Ascending aorta (tissue), 2 donors: ENCODE results near the gene ZCWPW1. TPM values are rescaled to one million over a fixed set of nuclear protein-coding genes. Genes with fewer than 3 reads are reported as not detected.

ENCODE experiments used
- DNase-seq, 2 donors: peaks; one replicate each; pipeline ENCODE4 v3.0.0-alpha.2; 2019; ENCODE audit warnings: low spot score in 2 of 2
- H3K27ac ChIP-seq, 2 donors: fragments of 200-600 bp; sonication (generic); one replicate each; pipeline ENCODE4 v1.5.1; 2016 to 2017; ENCODE audit warnings: mild to moderate bottlenecking in 1 of 2
- H3K27me3 ChIP-seq: fragments of 200-600 bp; sonication (generic); one replicate; pipeline ENCODE4 v1.5.1; 2017
- H3K36me3 ChIP-seq, 2 donors: fragments of 200-600 bp; sonication (generic); one replicate each; pipeline ENCODE4 v1.5.1; 2016
- H3K4me1 ChIP-seq, 2 donors: fragments of 200-600 bp; sonication (generic); one replicate each; pipeline ENCODE4 v1.5.1; 2016 to 2017; ENCODE audit warnings: mild to moderate bottlenecking in 1 of 2
- H3K4me3 ChIP-seq, 2 donors: fragments of 200-600 bp; sonication (generic); one replicate each; pipeline ENCODE4 v1.5.1; 2016 to 2017; ENCODE audit warnings: mild to moderate bottlenecking in 1 of 2
- H3K9me3 ChIP-seq, 2 donors: fragments of 200-600 bp; sonication (generic); one replicate each; pipeline ENCODE4 v1.5.1; 2016
- CTCF ChIP-seq, 3 experiments: fragments of 200-600 bp in 2 of 3; fragments of 450-650 bp in 1 of 3; sonication (generic) in 2 of 3; IDR thresholded peaks; one replicate each; pipeline ENCODE4 v1.5.1; 2016 to 2019; ENCODE audit warnings: antibody characterized with exemption in 3 of 3, mild to moderate bottlenecking in 1 of 3, moderate library complexity in 1 of 3
- intact Hi-C: fragments of 100-400 bp; cut with DNase I; formaldehyde crosslinking; loops from one replicate; pipeline ENCODE4 v1.15.1; 2023
- total RNA-seq: library from RNA; depleted of rRNA; stranded (reverse); fragments of >200 nt; gene quantifications from one replicate; pipeline ENCODE4 v1.1.0, GENCODE V29; 2016

The ZCWPW1 gene
- total RNA-seq, 1 donor from 2014 or later: not detected

GRCh38 chr7:100430493-100431285, 2.2 kb upstream of the ZCWPW1 start:
- intact Hi-C loops: loop anchor here (10.0 kb wide), 1 partner anchor 814 kb away; the partner anchor contains the start of gene FIS1

GRCh38 chr7:100429637-100430492, 1.4 kb upstream of the ZCWPW1 start, which contains the start of gene MEPCE:
MEPCE (plus strand) TSS chr7:100429831; CDS start chr7:100430019, 188 bp downstream.
- Histone ChIP-seq H3K36me3 (peaks cover 11 to 24% of the 10 kb centered on the region in 2 donors), H3K27ac (peak within 1 kb of the TSS; percentile 99 to 100), H3K9me3 (no peaks in the 10 kb centered on the region), H3K4me1 (peaks cover 6 to 25% of the 10 kb centered on the region in 2 donors), H3K4me3 (peak within 1 kb of the TSS; percentile 74 to 82), H3K27me3 (no peaks in the 10 kb centered on the region)
- peak in 1 of 3 experiments; percentile 1 for TF ChIP-seq CTCF (IDR thresholded peaks at IDR 0.05)
- peak; percentile 89 to 99 for DNase-seq
- intact Hi-C loops: loop anchor here (1.0 to 10.0 kb wide), 5 partner anchors 49 to 815 kb away; partner anchors contain the start of genes FIS1, MBLAC1, TRIP6 and TSC22D4

More at GRCh38 chr7:100430493-100431285, 2.2 kb upstream of the ZCWPW1 start:
- H3K27ac ChIP-seq: peak overlapping the region; percentile 99 to 100
- H3K36me3 ChIP-seq: peaks cover 11 to 26% of the 10 kb centered on the region in 2 donors
- no peak for TF ChIP-seq CTCF (IDR thresholded peaks at IDR 0.05)
- no peaks in the 10 kb centered on the region for H3K9me3 ChIP-seq
- peak in 1 of 2 donors; percentile 68 for DNase-seq
- H3K27me3 ChIP-seq: no peaks in the 10 kb centered on the region
- H3K4me1 ChIP-seq: peaks cover 8 to 33% of the 10 kb centered on the region in 2 donors
- H3K4me3 ChIP-seq: peak overlapping the region; percentile 74 to 82

- Histone ChIP-seq H3K4me1 (peaks cover 4 to 22% of the 10 kb centered on the region in 2 donors), H3K4me3 (peak overlapping the region; percentile 74 to 82), H3K36me3 (peaks cover 7 to 23% of the 10 kb centered on the region in 2 donors), H3K9me3 (no peaks in the 10 kb centered on the region), H3K27ac (peak overlapping the region; percentile 99 to 100), H3K27me3 (no peaks in the 10 kb centered on the region)
- peak; percentile 100 for DNase-seq
- intact Hi-C loops: loop anchor here (1.0 to 10.0 kb wide), 5 partner anchors 50 to 438 kb away; partner anchors contain the start of genes GNB2, MBLAC1, TRIP6 and TSC22D4
- TF ChIP-seq CTCF (IDR thresholded peaks at IDR 0.05): peak in 2 of 3 experiments; percentile 7 to 49
These were observed 599 bp upstream of the ZCWPW1 start for GRCh38 chr7:100428967-100429636.

- Histone ChIP-seq H3K27ac (peak overlapping the region; percentile 99 to 100), H3K27me3 (no peaks in the 10 kb centered on the region), H3K36me3 (peaks cover 0 to 9% of the 10 kb centered on the region in 2 donors), H3K4me1 (peaks cover 4 to 22% of the 10 kb centered on the region in 2 donors), H3K9me3 (no peaks in the 10 kb centered on the region), H3K4me3 (peak overlapping the region; percentile 74 to 82)
- intact Hi-C loops: loop anchor here (1.0 to 10.0 kb wide), 4 partner anchors 51 to 440 kb away; partner anchors contain the start of genes GNB2, MBLAC1, TRIP6 and TSC22D4
- no peak for DNase-seq
- no peak for TF ChIP-seq CTCF (IDR thresholded peaks at IDR 0.05)
These were observed 723 bp downstream of the ZCWPW1 start for GRCh38 chr7:100427762-100428198.
